Measurements from ENCODE around the gene MCEE.

The MCEE gene

GRCh38 chr2:71082402-71083252 lies 47.4 kb downstream of the MCEE start:
- peak; percentile 86 for DNase-seq (ENCODE audit: low spot score)

GRCh38 chr2:71078624-71079023 lies 51.4 kb downstream of the MCEE start:
- no peak for DNase-seq (ENCODE audit: low spot score)

GRCh38 chr2:71074893-71075395 lies 55.1 kb downstream of the MCEE start:
- DNase-seq (ENCODE audit: low spot score), result no peak

- no peak for DNase-seq (ENCODE audit: low spot score)
Measured at GRCh38 chr2:71073475-71073874, 56.6 kb downstream of the MCEE start.

- DNase-seq (ENCODE audit: low spot score), result no peak
Measured at GRCh38 chr2:71072492-71072891, 57.5 kb downstream of the MCEE start.

- peak; percentile 53 for DNase-seq (ENCODE audit: low spot score)
Measured at GRCh38 chr2:71071681-71072398, 58.2 kb downstream of the MCEE start.

GRCh38 chr2:71070294-71071093 lies 59.5 kb downstream of the MCEE start:
- no peak for DNase-seq (ENCODE audit: low spot score)

GRCh38 chr2:71069376-71069775 lies 60.7 kb downstream of the MCEE start:
- no peak for DNase-seq (ENCODE audit: low spot score)

- peak; percentile 96 for DNase-seq (ENCODE audit: low spot score)
Measured at GRCh38 chr2:71068218-71069035, 61.6 kb downstream of the MCEE start, which contains the start of gene NAGK. Gene NAGK, plus strand, starts transcription at chr2:71068648. Its CDS starts 36 bp downstream, at chr2:71068684.

GRCh38 chr2:71067567-71068217 lies 62.3 kb downstream of the MCEE start:
- no peak for DNase-seq (ENCODE audit: low spot score)

GRCh38 chr2:71066856-71067255 lies 63.2 kb downstream of the MCEE start:
- DNase-seq (ENCODE audit: low spot score), result no peak

- no peak for DNase-seq (ENCODE audit: low spot score)
Measured at GRCh38 chr2:71064754-71065621, 65.0 kb downstream of the MCEE start.

GRCh38 chr2:71064110-71064611 lies 65.9 kb downstream of the MCEE start:
- no peak for DNase-seq (ENCODE audit: low spot score)

GRCh38 chr2:71063216-71063615 lies 66.8 kb downstream of the MCEE start:
- DNase-seq (ENCODE audit: low spot score), result no peak

- DNase-seq (ENCODE audit: low spot score), result no peak
Measured at GRCh38 chr2:71060871-71061270, 69.2 kb downstream of the MCEE start.

- no peak for DNase-seq (ENCODE audit: low spot score)
Measured at GRCh38 chr2:71060211-71060610, 69.8 kb downstream of the MCEE start.

Measured in activated CD4-positive, alpha-beta T cell treated with anti-CD3 and anti-CD28 coated beads, Interleukin-2, Interleukin-4, amounts not matched to agents 100 ng/mL and 50 ng/mL, durations not matched to agents 16 hours and 8 hours (primary cell).